T47D (cell line): ENCODE data around the gene FOXQ1.
"Not testable (repeated sequence)": the region's sequence is repeated elsewhere in the genome, so short reads cannot be mapped to it uniquely, and the experiment has no call there.

Source experiments
- DNase-seq, 2 experiments: peaks; one replicate each; pipeline versions ENCODE4 v3.0.0 to v3.0.0-alpha.2; 2011 to 2012; ENCODE audit warnings: low read depth in 1 of 2, low spot score in 1 of 2
- JUND ChIP-seq: IDR thresholded peaks from 2 replicates; pipeline ENCODE4 v1.6.1; 2012; ENCODE audit warnings: low read depth
- in situ Hi-C: cut with HindIII; loops from 2 replicates; pipeline ENCODE4 v1.10.0; 2016; ENCODE audit warnings: low sequenced_read_pairs, low pct_unique_long_range_greater_than_20kb

Gene FOXQ1

GRCh38 chr6:1315560-1316386, 3.9 kb downstream of the FOXQ1 start:
- peak in 1 of 2 experiments; percentile 27 for DNase-seq
- TF ChIP-seq JUND = no peak
- in situ Hi-C loops = no loop called here

GRCh38 chr6:1316489-1316971, 4.6 kb downstream of the FOXQ1 start:
- TF ChIP-seq JUND = no peak
- in situ Hi-C loops = no loop called here
- peak; percentile 16 to 54 for DNase-seq

GRCh38 chr6:1317302-1317815, 5.5 kb downstream of the FOXQ1 start:
- in situ Hi-C loops = no loop called here

GRCh38 chr6:1318036-1318435, 6.1 kb downstream of the FOXQ1 start:
- in situ Hi-C loops = no loop called here
- DNase-seq = no peak
- no peak for TF ChIP-seq JUND

More at GRCh38 chr6:1317302-1317815, 5.5 kb downstream of the FOXQ1 start:
- TF ChIP-seq JUND = no peak
- no peak for DNase-seq

- in situ Hi-C loops, DNase-seq: not testable (repeated sequence)
Measured at GRCh38 chr6:1318584-1318983, 6.7 kb downstream of the FOXQ1 start.

GRCh38 chr6:1321738-1322137, 9.8 kb downstream of the FOXQ1 start:
- in situ Hi-C loops = no loop called here
- TF ChIP-seq JUND = no peak
- no peak for DNase-seq

- in situ Hi-C loops = no loop called here
- no peak for TF ChIP-seq JUND
- DNase-seq = no peak
Measured at GRCh38 chr6:1322156-1322555, 10.3 kb downstream of the FOXQ1 start.

GRCh38 chr6:1322696-1323219, 10.9 kb downstream of the FOXQ1 start:
- DNase-seq = no peak
- TF ChIP-seq JUND = no peak
- in situ Hi-C loops = no loop called here

- no peak for TF ChIP-seq JUND
- no peak for DNase-seq
- in situ Hi-C loops = no loop called here
Measured at GRCh38 chr6:1324936-1325335, 13.0 kb downstream of the FOXQ1 start.

- TF ChIP-seq JUND = no peak
- DNase-seq = no peak
- in situ Hi-C loops = no loop called here
Measured at GRCh38 chr6:1325461-1326309, 13.8 kb downstream of the FOXQ1 start.

GRCh38 chr6:1326535-1327121, 14.7 kb downstream of the FOXQ1 start:
- no peak for TF ChIP-seq JUND
- no peak for DNase-seq
- in situ Hi-C loops = no loop called here

- TF ChIP-seq JUND = no peak
- in situ Hi-C loops = no loop called here
- no peak for DNase-seq
Measured at GRCh38 chr6:1327630-1328029, 15.7 kb downstream of the FOXQ1 start.
